ENCODE measurements around the gene JAG2.
A peak's percentile ranks its signal among the peaks of the same experiment; 100 is the strongest.

Gene JAG2

GRCh38 chr14:105181549-105182295, 13.1 kb upstream of the JAG2 start:
- no peak for TF ChIP-seq CTCF (IDR thresholded peaks at IDR 0.05; ENCODE audit: extremely low read depth, missing control alignments)
- no peak for DNase-seq (ENCODE audit: low spot score)

DNA sequence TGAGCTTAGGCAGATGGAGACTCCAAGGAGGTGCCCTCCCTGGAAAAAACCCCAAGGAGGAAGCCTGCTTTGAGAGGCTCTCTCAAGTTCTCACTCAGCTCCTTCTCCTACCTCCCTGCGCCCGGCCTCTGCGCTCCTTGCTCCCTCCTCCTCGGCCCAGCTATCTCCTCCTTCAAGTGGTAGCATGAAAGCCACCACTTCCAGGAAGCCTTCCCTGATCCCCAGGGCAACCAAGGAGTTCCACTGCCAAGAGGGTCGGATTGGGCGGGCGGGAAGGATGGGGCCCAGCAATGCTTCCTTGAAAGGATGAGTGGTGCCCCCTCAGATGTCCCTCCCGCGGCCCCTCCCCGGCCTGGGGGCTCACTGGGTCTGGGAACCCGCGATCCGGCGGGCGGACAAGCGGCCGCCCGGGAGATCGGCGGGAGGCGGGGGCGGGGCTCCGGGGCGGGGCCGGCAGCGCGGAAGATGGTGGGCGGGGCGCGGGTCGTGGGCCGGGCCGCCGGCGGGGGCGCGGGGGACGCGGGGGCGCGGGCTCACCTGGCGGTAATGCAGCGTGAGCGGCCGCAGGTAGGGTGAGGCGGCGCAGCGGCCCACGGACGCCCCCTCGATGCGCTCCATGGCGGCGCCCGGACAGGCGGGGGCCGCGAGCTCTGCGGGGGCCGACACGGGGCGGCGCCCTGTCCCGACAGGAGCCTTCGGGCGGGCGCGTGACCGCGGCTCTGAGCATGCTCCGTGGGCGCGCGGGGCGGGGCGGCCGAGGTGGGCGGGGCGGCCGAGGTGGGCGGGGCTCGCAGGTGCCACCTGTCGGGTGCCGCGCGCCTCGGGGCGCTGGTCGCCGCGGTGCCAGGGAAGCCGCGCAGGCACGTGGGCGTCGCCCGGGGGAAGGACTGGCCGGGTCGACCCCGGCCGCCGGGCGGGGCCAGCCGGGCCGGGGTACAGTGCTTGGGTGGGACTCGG, 12.3 kb upstream of the JAG2 start, which contains the start of gene NUDT14:
TSS of gene NUDT14 (minus strand) at position 721 of the 957 bp plus-strand sequence. CDS start at position 618, 103 bp downstream.
- peak; percentile 98 for DNase-seq (ENCODE audit: low spot score)

GRCh38 chr14:105179191-105179590, 10.6 kb upstream of the JAG2 start:
- no peak for TF ChIP-seq CTCF (IDR thresholded peaks at IDR 0.05; ENCODE audit: extremely low read depth, missing control alignments)
- DNase-seq (ENCODE audit: low spot score): no peak

More for the DNA sequence above, 12.3 kb upstream of the JAG2 start, which contains the start of gene NUDT14:
- no peak for TF ChIP-seq CTCF (IDR thresholded peaks at IDR 0.05; ENCODE audit: extremely low read depth, missing control alignments)

- no peak for DNase-seq (ENCODE audit: low spot score)
- TF ChIP-seq CTCF (IDR thresholded peaks at IDR 0.05; ENCODE audit: extremely low read depth, missing control alignments): no peak
Measured at GRCh38 chr14:105178868-105179140, 10.2 kb upstream of the JAG2 start.

GRCh38 chr14:105178069-105178867, 9.7 kb upstream of the JAG2 start:
- TF ChIP-seq CTCF (IDR thresholded peaks at IDR 0.05; ENCODE audit: extremely low read depth, missing control alignments): no peak
- DNase-seq (ENCODE audit: low spot score): no peak

- no peak for DNase-seq (ENCODE audit: low spot score)
- no peak for TF ChIP-seq CTCF (IDR thresholded peaks at IDR 0.05; ENCODE audit: extremely low read depth, missing control alignments)
Measured at GRCh38 chr14:105177082-105177481, 8.5 kb upstream of the JAG2 start.
